ENCODE data around the gene DENND2A.

The DENND2A gene

GRCh38 chr7:140526214-140526613 lies 114.4 kb downstream of the DENND2A start:
- Histone ChIP-seq H3K9ac (ENCODE audit: low read length) (no peak overlapping the region), H3K23ac (ENCODE audit: low read length) (no peak overlapping the region), H4K8ac (ENCODE audit: low read depth, low read length) (no peak overlapping the region), H3K4me3 (ENCODE audit: low read length) (no peak overlapping the region), H3K18ac (ENCODE audit: low read length) (no peak overlapping the region), H3K36me3 (ENCODE audit: control insufficient read depth, insufficient read depth, low read length) (no peaks in the 10 kb centered on the region), H2BK5ac (ENCODE audit: low read length) (no peak overlapping the region), H3K79me2 (ENCODE audit: control insufficient read depth, insufficient read depth, low read length) (no peaks in the 10 kb centered on the region), H3K56ac (ENCODE audit: low read length) (no peak overlapping the region), H3K27ac (ENCODE audit: low read depth, low read length) (no peak overlapping the region), H2BK120ac (ENCODE audit: low read depth, low read length) (no peak overlapping the region), H3K27me3 (ENCODE audit: insufficient read depth, low read length, poor library complexity) (no peaks in the 10 kb centered on the region), H2BK15ac (replicated peaks; ENCODE audit: low read depth) (no peak overlapping the region), H4K5ac (ENCODE audit: low read length) (no peak overlapping the region), H2AK5ac (ENCODE audit: low read length) (no peak overlapping the region), H3K79me1 (ENCODE audit: low read length) (no peaks in the 10 kb centered on the region), H3K4me1 (ENCODE audit: control insufficient read depth, low read depth, low read length) (no peaks in the 10 kb centered on the region), H3K4me2 (ENCODE audit: low read length) (no peak overlapping the region), H3K4ac (ENCODE audit: low read depth, low read length) (no peak overlapping the region)
- peak; percentile 42 for DNase-seq
- no CpG with 5 or more reads among the region's 9 CpGs for WGBS (ENCODE audit: extremely low coverage, insufficient coverage, low lambda C conversion rate)

DNA sequence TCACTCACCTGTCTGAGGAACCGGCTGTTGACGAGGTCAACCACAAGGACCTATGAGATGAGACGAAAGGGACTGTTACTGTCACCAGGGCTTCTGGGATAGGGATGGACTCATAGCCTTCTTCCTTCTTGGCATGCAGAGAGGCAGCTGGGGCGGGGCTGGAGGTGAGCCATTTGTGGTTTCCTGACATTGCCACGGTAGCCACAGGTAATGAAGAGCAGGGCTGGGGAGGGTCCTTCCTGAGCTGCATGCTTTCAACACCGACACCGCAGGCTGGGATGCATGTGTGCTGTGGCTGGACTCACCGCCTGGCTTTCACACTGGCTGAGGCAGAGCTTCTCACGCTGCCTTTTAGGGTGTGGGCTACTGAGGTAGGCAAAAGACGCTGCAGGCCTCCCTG lies 114.9 kb downstream of the DENND2A start:
- no peaks in the 10 kb centered on the region for H3K27me3 ChIP-seq (ENCODE audit: insufficient read depth, low read length, poor library complexity)
- H2BK120ac ChIP-seq (ENCODE audit: low read depth, low read length), result no peak overlapping the region
- no peak overlapping the region for H3K27ac ChIP-seq (ENCODE audit: low read depth, low read length)
- no peaks in the 10 kb centered on the region for H3K79me2 ChIP-seq (ENCODE audit: control insufficient read depth, insufficient read depth, low read length)
- no peak overlapping the region for H2BK5ac ChIP-seq (ENCODE audit: low read length)
- no peak overlapping the region for H3K4me3 ChIP-seq (ENCODE audit: low read length)
- H2AK5ac ChIP-seq (ENCODE audit: low read length), result no peak overlapping the region
- H4K8ac ChIP-seq (ENCODE audit: low read depth, low read length), result no peak overlapping the region
- no peak overlapping the region for H3K56ac ChIP-seq (ENCODE audit: low read length)
- no peak overlapping the region for H3K23ac ChIP-seq (ENCODE audit: low read length)
- H3K9ac ChIP-seq (ENCODE audit: low read length), result no peak overlapping the region
- DNase-seq, result no peak
- H3K18ac ChIP-seq (ENCODE audit: low read length), result no peak overlapping the region
- H3K4me2 ChIP-seq (ENCODE audit: low read length), result no peak overlapping the region
- no peaks in the 10 kb centered on the region for H3K36me3 ChIP-seq (ENCODE audit: control insufficient read depth, insufficient read depth, low read length)
- no peak overlapping the region for H4K5ac ChIP-seq (ENCODE audit: low read length)
- no CpG with 5 or more reads among the region's 10 CpGs for WGBS (ENCODE audit: extremely low coverage, insufficient coverage, low lambda C conversion rate)
- no peak overlapping the region for H3K4ac ChIP-seq (ENCODE audit: low read depth, low read length)
- no peaks in the 10 kb centered on the region for H3K4me1 ChIP-seq (ENCODE audit: control insufficient read depth, low read depth, low read length)
- H2BK15ac ChIP-seq (replicated peaks; ENCODE audit: low read depth), result no peak overlapping the region
- H3K79me1 ChIP-seq (ENCODE audit: low read length), result no peaks in the 10 kb centered on the region

DNA sequence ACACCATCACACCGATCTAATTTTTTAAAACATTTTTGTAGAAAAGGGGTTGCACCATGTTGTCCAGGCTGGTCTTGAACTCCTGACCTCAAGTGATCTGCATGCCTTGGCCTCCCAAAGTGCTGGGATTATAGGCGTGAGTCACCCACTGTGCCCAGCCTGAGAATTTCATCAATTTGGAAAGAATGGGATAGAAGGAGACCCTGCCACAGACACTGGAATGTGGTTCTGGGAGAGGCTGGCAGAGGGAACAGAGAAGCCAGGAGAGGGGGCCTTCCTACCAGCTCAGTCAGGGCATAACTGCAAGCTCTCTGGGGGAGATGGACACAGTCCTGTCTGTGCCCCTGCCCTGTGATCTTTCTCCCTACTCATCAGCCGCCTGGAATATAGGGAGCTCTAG lies 119.2 kb downstream of the DENND2A start:
- H3K56ac ChIP-seq (ENCODE audit: low read length), result peak overlapping the region; percentile 10
- no peak overlapping the region for H2AK5ac ChIP-seq (ENCODE audit: low read length)
- H2BK120ac ChIP-seq (ENCODE audit: low read depth, low read length), result no peak overlapping the region
- H3K79me1 ChIP-seq (ENCODE audit: low read length), result no peaks in the 10 kb centered on the region
- no peak overlapping the region for H3K9ac ChIP-seq (ENCODE audit: low read length)
- peak; percentile 50 for DNase-seq
- WGBS (ENCODE audit: extremely low coverage, insufficient coverage, low lambda C conversion rate), result no CpG with 5 or more reads among the region's 3 CpGs
- no peak overlapping the region for H3K27ac ChIP-seq (ENCODE audit: low read depth, low read length)
- no peak overlapping the region for H3K4me2 ChIP-seq (ENCODE audit: low read length)
- H3K4ac ChIP-seq (ENCODE audit: low read depth, low read length), result no peak overlapping the region
- H3K4me1 ChIP-seq (ENCODE audit: control insufficient read depth, low read depth, low read length), result peaks cover 8% of the 10 kb centered on the region
- H3K36me3 ChIP-seq (ENCODE audit: control insufficient read depth, insufficient read depth, low read length), result no peaks in the 10 kb centered on the region
- H4K5ac ChIP-seq (ENCODE audit: low read length), result no peak overlapping the region
- no peak overlapping the region for H3K23ac ChIP-seq (ENCODE audit: low read length)
- no peak overlapping the region for H4K8ac ChIP-seq (ENCODE audit: low read depth, low read length)
- no peaks in the 10 kb centered on the region for H3K79me2 ChIP-seq (ENCODE audit: control insufficient read depth, insufficient read depth, low read length)
- no peak overlapping the region for H2BK15ac ChIP-seq (replicated peaks; ENCODE audit: low read depth)
- no peak overlapping the region for H3K4me3 ChIP-seq (ENCODE audit: low read length)
- no peak overlapping the region for H3K18ac ChIP-seq (ENCODE audit: low read length)
- no peaks in the 10 kb centered on the region for H3K27me3 ChIP-seq (ENCODE audit: insufficient read depth, low read length, poor library complexity)
- H2BK5ac ChIP-seq (ENCODE audit: low read length), result no peak overlapping the region

- Histone ChIP-seq H3K56ac (ENCODE audit: low read length) (peak overlapping the region; percentile 65), H3K23ac (ENCODE audit: low read length) (no peak overlapping the region), H2AK5ac (ENCODE audit: low read length) (no peak overlapping the region), H3K79me2 (ENCODE audit: control insufficient read depth, insufficient read depth, low read length) (no peaks in the 10 kb centered on the region), H3K27ac (ENCODE audit: low read depth, low read length) (no peak overlapping the region), H3K27me3 (ENCODE audit: insufficient read depth, low read length, poor library complexity) (no peaks in the 10 kb centered on the region), H3K4me1 (ENCODE audit: control insufficient read depth, low read depth, low read length) (peaks cover 8% of the 10 kb centered on the region), H2BK5ac (ENCODE audit: low read length) (no peak overlapping the region), H3K9ac (ENCODE audit: low read length) (peak overlapping the region; percentile 13), H3K4ac (ENCODE audit: low read depth, low read length) (peak overlapping the region; percentile 59), H3K4me3 (ENCODE audit: low read length) (no peak overlapping the region), H2BK120ac (ENCODE audit: low read depth, low read length) (no peak overlapping the region), H3K4me2 (ENCODE audit: low read length) (no peak overlapping the region), H4K5ac (ENCODE audit: low read length) (peak overlapping the region; percentile 37), H3K18ac (ENCODE audit: low read length) (peak overlapping the region; percentile 71), H3K36me3 (ENCODE audit: control insufficient read depth, insufficient read depth, low read length) (no peaks in the 10 kb centered on the region), H3K79me1 (ENCODE audit: low read length) (no peaks in the 10 kb centered on the region), H2BK15ac (replicated peaks; ENCODE audit: low read depth) (no peak overlapping the region), H4K8ac (ENCODE audit: low read depth, low read length) (no peak overlapping the region)
- no CpG with 5 or more reads among the region's 7 CpGs for WGBS (ENCODE audit: extremely low coverage, insufficient coverage, low lambda C conversion rate)
- DNase-seq, result peak; percentile 49
Measured at GRCh38 chr7:140519007-140519399, 121.6 kb downstream of the DENND2A start.

DNA sequence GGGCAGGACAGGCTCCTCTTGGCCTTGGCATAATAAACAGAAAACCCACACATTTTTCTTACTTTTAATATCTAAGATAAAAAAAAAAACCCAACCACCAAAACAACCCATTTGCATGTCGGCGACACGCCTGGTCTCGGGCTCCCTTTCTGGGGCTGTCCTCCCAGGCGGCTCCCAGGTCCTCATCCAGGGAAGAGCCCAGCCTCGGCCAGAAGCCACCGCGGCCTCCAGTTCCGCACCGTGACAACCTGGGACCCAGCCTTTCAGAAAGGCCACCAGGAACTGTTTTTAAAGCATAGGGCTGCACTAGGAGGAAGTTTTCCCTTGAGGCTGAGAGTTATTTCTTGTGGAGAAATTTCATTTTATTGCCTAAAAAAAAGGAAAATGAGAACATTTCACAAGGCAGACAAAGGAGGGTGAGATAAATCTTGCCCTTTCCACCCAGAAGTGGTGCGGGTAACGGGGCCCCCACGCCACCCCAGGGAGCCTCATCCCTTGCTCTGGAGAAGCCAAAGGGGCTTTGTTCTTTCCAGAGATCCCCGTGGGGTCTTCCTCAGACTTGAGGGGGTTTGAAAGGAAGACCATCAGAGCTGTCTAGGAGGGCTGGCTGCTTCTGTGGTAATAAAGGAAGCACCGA lies 122.1 kb downstream of the DENND2A start:
- no CpG with 5 or more reads among the region's 15 CpGs for WGBS (ENCODE audit: extremely low coverage, insufficient coverage, low lambda C conversion rate)
- Histone ChIP-seq H3K36me3 (ENCODE audit: control insufficient read depth, insufficient read depth, low read length) (no peaks in the 10 kb centered on the region), H3K27ac (ENCODE audit: low read depth, low read length) (peak overlapping the region; percentile 6)

More for the DNA sequence above, 122.1 kb downstream of the DENND2A start:
- Histone ChIP-seq H3K18ac (ENCODE audit: low read length) (peak overlapping the region; percentile 43), H2AK5ac (ENCODE audit: low read length) (no peak overlapping the region), H2BK15ac (replicated peaks; ENCODE audit: low read depth) (no peak overlapping the region), H3K4me1 (ENCODE audit: control insufficient read depth, low read depth, low read length) (peaks cover 8% of the 10 kb centered on the region), H3K9ac (ENCODE audit: low read length) (peak overlapping the region; percentile 13), H3K79me2 (ENCODE audit: control insufficient read depth, insufficient read depth, low read length) (no peaks in the 10 kb centered on the region), H2BK120ac (ENCODE audit: low read depth, low read length) (no peak overlapping the region), H4K5ac (ENCODE audit: low read length) (peak overlapping the region; percentile 37), H3K23ac (ENCODE audit: low read length) (no peak overlapping the region), H3K56ac (ENCODE audit: low read length) (peak overlapping the region; percentile 65), H3K4me3 (ENCODE audit: low read length) (no peak overlapping the region), H3K4me2 (ENCODE audit: low read length) (no peak overlapping the region), H3K4ac (ENCODE audit: low read depth, low read length) (no peak overlapping the region), H3K27me3 (ENCODE audit: insufficient read depth, low read length, poor library complexity) (no peaks in the 10 kb centered on the region), H3K79me1 (ENCODE audit: low read length) (no peaks in the 10 kb centered on the region), H4K8ac (ENCODE audit: low read depth, low read length) (no peak overlapping the region), H2BK5ac (ENCODE audit: low read length) (no peak overlapping the region)
- DNase-seq, result no peak

All from mesendoderm (in vitro differentiated cells).